ENCODE measurements around the gene ZNF71.
A peak's percentile ranks its signal among the peaks of the same experiment; 100 is the strongest.

Gene ZNF71

GRCh38 chr19:56594783-56595547, at the start of gene ZNF71:
Gene ZNF71 (plus strand): TSS chr19:56595302. CDS start chr19:56601559, 6,257 bp downstream.
- Histone ChIP-seq H3K9me3 (ENCODE audit: control insufficient read depth, insufficient read depth, low read length) (peaks cover 10% of the 10 kb centered on the region; the same call in 1 of the 2 replicates), H3K79me2 (ENCODE audit: control insufficient read depth, low read length) (peaks cover 10% of the 10 kb centered on the region), H3K4me2 (ENCODE audit: low read length) (peak within 1 kb of the TSS; percentile 79), H3F3A (ENCODE audit: control insufficient read depth, insufficient read depth) (no peaks in the 10 kb centered on the region), H3K9me2 (replicated peaks; ENCODE audit: control insufficient read depth, low read length) (no peaks in the 10 kb centered on the region; the same call in 1 of the 2 replicates), H3K4me3 (ENCODE audit: low read length) (peak within 1 kb of the TSS; percentile 89), H3K4me1 (ENCODE audit: control insufficient read depth, low read length) (peaks cover 13% of the 10 kb centered on the region), H3K27me3 (ENCODE audit: control insufficient read depth, low read length) (no peaks in the 10 kb centered on the region), H3K27ac (ENCODE audit: low read depth, low read length) (no peak within 1 kb of the TSS), H3K36me3 (ENCODE audit: control insufficient read depth, low read length) (peaks cover 8% of the 10 kb centered on the region; the same call in 1 of the 2 replicates), H4K20me1 (ENCODE audit: control insufficient read depth, insufficient read depth, low read depth, low read length) (no peaks in the 10 kb centered on the region)
- no peak for TF ChIP-seq EZH2phosphoT487 (IDR thresholded peaks at IDR 0.05; ENCODE audit: borderline replicate concordance, low read length)
- TF ChIP-seq CTCF (IDR thresholded peaks at IDR 0.05; ENCODE audit: low read depth, low read length, poor library complexity, severe bottlenecking), result no peak

GRCh38 chr19:56547535-56547934, 47.6 kb upstream of the ZNF71 start:
- Histone ChIP-seq H3K27ac (ENCODE audit: low read depth, low read length) (no peak overlapping the region), H3K27me3 (ENCODE audit: control insufficient read depth, low read length) (no peaks in the 10 kb centered on the region), H3K4me1 (ENCODE audit: control insufficient read depth, low read length) (no peaks in the 10 kb centered on the region), H3K4me2 (ENCODE audit: low read length) (no peak overlapping the region), H3F3A (ENCODE audit: control insufficient read depth, insufficient read depth) (no peaks in the 10 kb centered on the region), H4K20me1 (ENCODE audit: control insufficient read depth, insufficient read depth, low read depth, low read length) (no peaks in the 10 kb centered on the region), H3K79me2 (ENCODE audit: control insufficient read depth, low read length) (no peaks in the 10 kb centered on the region), H3K9me3 (ENCODE audit: control insufficient read depth, insufficient read depth, low read length) (peaks cover 8% of the 10 kb centered on the region; the same call in 1 of the 2 replicates), H3K9me2 (replicated peaks; ENCODE audit: control insufficient read depth, low read length) (no peaks in the 10 kb centered on the region), H3K36me3 (ENCODE audit: control insufficient read depth, low read length) (no peaks in the 10 kb centered on the region), H3K4me3 (ENCODE audit: low read length) (no peak overlapping the region)
- TF ChIP-seq CTCF (IDR thresholded peaks at IDR 0.05; ENCODE audit: low read depth, low read length, poor library complexity, severe bottlenecking) (peak; percentile 64), EZH2phosphoT487 (IDR thresholded peaks at IDR 0.05; ENCODE audit: borderline replicate concordance, low read length) (no peak)

GRCh38 chr19:56554272-56554869, 40.7 kb upstream of the ZNF71 start:
- H3K4me2 ChIP-seq (ENCODE audit: low read length), result no peak overlapping the region
- no peaks in the 10 kb centered on the region for H3K27me3 ChIP-seq (ENCODE audit: control insufficient read depth, low read length)
- no peaks in the 10 kb centered on the region for H3K36me3 ChIP-seq (ENCODE audit: control insufficient read depth, low read length)
- no peak overlapping the region for H3K27ac ChIP-seq (ENCODE audit: low read depth, low read length)
- H3K9me2 ChIP-seq (replicated peaks; ENCODE audit: control insufficient read depth, low read length), result no peaks in the 10 kb centered on the region
- H3K4me1 ChIP-seq (ENCODE audit: control insufficient read depth, low read length), result no peaks in the 10 kb centered on the region
- H4K20me1 ChIP-seq (ENCODE audit: control insufficient read depth, insufficient read depth, low read depth, low read length), result no peaks in the 10 kb centered on the region
- H3F3A ChIP-seq (ENCODE audit: control insufficient read depth, insufficient read depth), result no peaks in the 10 kb centered on the region
- H3K4me3 ChIP-seq (ENCODE audit: low read length), result no peak overlapping the region
- H3K9me3 ChIP-seq (ENCODE audit: control insufficient read depth, insufficient read depth, low read length), result peaks cover 24% of the 10 kb centered on the region; the same call in 1 of the 2 replicates
- H3K79me2 ChIP-seq (ENCODE audit: control insufficient read depth, low read length), result no peaks in the 10 kb centered on the region
- no peak for TF ChIP-seq CTCF (IDR thresholded peaks at IDR 0.05; ENCODE audit: low read depth, low read length, poor library complexity, severe bottlenecking)
- TF ChIP-seq EZH2phosphoT487 (IDR thresholded peaks at IDR 0.05; ENCODE audit: borderline replicate concordance, low read length), result no peak

All from DOHH2 (cell line).